IPS DF 6.9 (cell line): ENCODE measurements around the gene CSTA.

Experiments
- DNase-seq: peaks from one replicate; pipeline ENCODE4 v3.0.0-alpha.2; 2013; ENCODE audit warnings: low read depth, low spot score
- H3K27ac ChIP-seq: one replicate; pipeline ENCODE4 v1.5.1; 2013; ENCODE audit warnings: low read length, control low read depth
- H3K27me3 ChIP-seq: 2 replicates; pipeline ENCODE4 v1.6.1; 2013; ENCODE audit warnings: mild to moderate bottlenecking, low read length; ENCODE audit not compliant: control insufficient read depth, insufficient read depth
- H3K36me3 ChIP-seq: 2 replicates; pipeline ENCODE4 v1.6.1; 2013; ENCODE audit warnings: low read length; ENCODE audit not compliant: control insufficient read depth, insufficient read depth
- H3K4me1 ChIP-seq: 2 replicates; pipeline ENCODE4 v1.6.1; 2013; ENCODE audit warnings: low read length; ENCODE audit not compliant: control insufficient read depth, insufficient read depth
- H3K4me3 ChIP-seq: 2 replicates; pipeline ENCODE4 v1.5.1; 2013; ENCODE audit warnings: mild to moderate bottlenecking, low read length
- H3K9me3 ChIP-seq: 2 replicates; pipeline ENCODE4 v1.6.1; 2013; ENCODE audit warnings: low read length, inconsistent platforms; ENCODE audit not compliant: control insufficient read depth, insufficient read depth
- WGBS: extraction: QIAGEN DNeasy Blood & Tissue Kit; methylation state at CpG from one replicate; pipeline ENCODE4 v1.1.7; 2013; ENCODE audit warnings: mixed read lengths, missing lambda C conversion rate; ENCODE audit not compliant: insufficient read length, insufficient coverage; 5-methylcytosine and 5-hydroxymethylcytosine counted together

The CSTA gene

GRCh38 chr3:122374034-122374433, 49.0 kb downstream of the CSTA start:
- no peaks in the 10 kb centered on the region for H3K27me3 ChIP-seq
- 100% methylated on average over 1 of the region's 1 CpG for WGBS
- no peak overlapping the region for H3K27ac ChIP-seq
- no peak for DNase-seq
- no peaks in the 10 kb centered on the region for H3K4me1 ChIP-seq
- H3K36me3 ChIP-seq: no peaks in the 10 kb centered on the region; the same call in 1 of the 2 replicates
- no peak overlapping the region for H3K4me3 ChIP-seq
- H3K9me3 ChIP-seq: no peaks in the 10 kb centered on the region

GRCh38 chr3:122377975-122378374, 52.9 kb downstream of the CSTA start:
- no peaks in the 10 kb centered on the region; the same call in 1 of the 2 replicates for H3K36me3 ChIP-seq
- no CpG with 5 or more reads among the region's 4 CpGs for WGBS

GRCh38 chr3:122382888-122383666, 58.0 kb downstream of the CSTA start, which contains the start of gene MIX23:
Gene MIX23 (minus strand): TSS chr3:122383231. CDS start chr3:122383224, 7 bp downstream.
- Histone ChIP-seq H3K4me1 (no peaks in the 10 kb centered on the region), H3K36me3 (no peaks in the 10 kb centered on the region), H3K4me3 (peak within 1 kb of the TSS; percentile 98), H3K27me3 (no peaks in the 10 kb centered on the region), H3K27ac (no peak within 1 kb of the TSS), H3K9me3 (no peaks in the 10 kb centered on the region)
- DNase-seq: peak; percentile 57
- no CpG with 5 or more reads among the region's 31 CpGs for WGBS

More at GRCh38 chr3:122377975-122378374, 52.9 kb downstream of the CSTA start:
- no peak for DNase-seq
- H3K9me3 ChIP-seq: no peaks in the 10 kb centered on the region
- no peaks in the 10 kb centered on the region for H3K27me3 ChIP-seq
- no peak overlapping the region for H3K27ac ChIP-seq
- no peaks in the 10 kb centered on the region for H3K4me1 ChIP-seq
- H3K4me3 ChIP-seq: no peak overlapping the region

GRCh38 chr3:122383771-122384697, 59.0 kb downstream of the CSTA start, which contains the start of gene FAM162A:
Gene FAM162A (plus strand): TSS chr3:122384182. CDS start chr3:122384266, 84 bp downstream.
- H3K27me3 ChIP-seq: no peaks in the 10 kb centered on the region
- H3K36me3 ChIP-seq: no peaks in the 10 kb centered on the region
- DNase-seq: peak; percentile 94
- H3K27ac ChIP-seq: no peak within 1 kb of the TSS
- no peaks in the 10 kb centered on the region for H3K4me1 ChIP-seq
- H3K4me3 ChIP-seq: peak within 1 kb of the TSS; percentile 98
- no peaks in the 10 kb centered on the region for H3K9me3 ChIP-seq
- no CpG with 5 or more reads among the region's 52 CpGs for WGBS

GRCh38 chr3:122387709-122388108, 62.7 kb downstream of the CSTA start:
- DNase-seq: no peak
- WGBS: no CpG with 5 or more reads among the region's 3 CpGs
- Histone ChIP-seq H3K9me3 (no peaks in the 10 kb centered on the region), H3K4me1 (no peaks in the 10 kb centered on the region), H3K36me3 (no peaks in the 10 kb centered on the region), H3K4me3 (no peak overlapping the region), H3K27me3 (no peaks in the 10 kb centered on the region), H3K27ac (no peak overlapping the region)

GRCh38 chr3:122389197-122389596, 64.1 kb downstream of the CSTA start:
- no peaks in the 10 kb centered on the region for H3K36me3 ChIP-seq
- H3K27me3 ChIP-seq: no peaks in the 10 kb centered on the region
- H3K27ac ChIP-seq: no peak overlapping the region
- no peaks in the 10 kb centered on the region for H3K9me3 ChIP-seq
- H3K4me3 ChIP-seq: no peak overlapping the region
- no peaks in the 10 kb centered on the region for H3K4me1 ChIP-seq
- DNase-seq: no peak

- Histone ChIP-seq H3K9me3 (no peaks in the 10 kb centered on the region), H3K27ac (no peak overlapping the region), H3K36me3 (no peaks in the 10 kb centered on the region), H3K27me3 (no peaks in the 10 kb centered on the region), H3K4me3 (no peak overlapping the region), H3K4me1 (no peaks in the 10 kb centered on the region)
- no CpG with 5 or more reads among the region's 4 CpGs for WGBS
- no peak for DNase-seq
Observed at GRCh38 chr3:122389892-122390291, 64.8 kb downstream of the CSTA start.

GRCh38 chr3:122390665-122391064, 65.6 kb downstream of the CSTA start:
- no peak for DNase-seq
- Histone ChIP-seq H3K4me1 (no peaks in the 10 kb centered on the region), H3K9me3 (no peaks in the 10 kb centered on the region), H3K4me3 (no peak overlapping the region), H3K27ac (no peak overlapping the region), H3K36me3 (no peaks in the 10 kb centered on the region), H3K27me3 (no peaks in the 10 kb centered on the region)
- WGBS: no CpG with 5 or more reads among the region's 4 CpGs
